ENCODE measurements around the gene MRS2. TPM values are rescaled to one million over a fixed set of nuclear protein-coding genes. Genes with fewer than 3 reads are reported as not detected.

MRS2 gene
- total RNA-seq, 2 donors from 2014 or later: 11.7 to 23.1 TPM

- Histone ChIP-seq H3K36me3 (replicated peaks in 1 of 2; ENCODE audit: insufficient read depth in 1 of 2, low read depth in 2 of 2) (peaks cover 0 to 42% of the 10 kb centered on the region in 2 donors), H3K4me1 (no peaks in the 10 kb centered on the region), H3K27ac (no peak overlapping the region), H3K4me3 (no peak overlapping the region), H3K9me3 (no peaks in the 10 kb centered on the region), H3K27me3 (no peaks in the 10 kb centered on the region)
- intact Hi-C loops (cut with DNase I): no loop called here
- no peak for TF ChIP-seq CTCF (IDR thresholded peaks at IDR 0.05)
- no peak for TF ChIP-seq POLR2A (IDR thresholded peaks at IDR 0.05)
- WGBS, 2 donors: 94 to 97% methylated on average over 4 of the region's 4 CpGs
- ATAC-seq (no peak), DNase-seq (no peak)
These were observed 13.0 kb downstream of the MRS2 start for GRCh38 chr6:24415753-24416152.

GRCh38 chr6:24419526-24419925, 16.8 kb downstream of the MRS2 start:
- intact Hi-C loops (cut with DNase I): no loop called here

GRCh38 chr6:24425091-24425490, 22.4 kb downstream of the MRS2 start:
- TF ChIP-seq POLR2A (IDR thresholded peaks at IDR 0.05) (no peak), CTCF (IDR thresholded peaks at IDR 0.05) (no peak)
- no peak overlapping the region for H3K4me3 ChIP-seq
- no peak for DNase-seq
- no peak overlapping the region for H3K27ac ChIP-seq
- no peaks in the 10 kb centered on the region for H3K9me3 ChIP-seq
- intact Hi-C loops (cut with DNase I): no loop called here
- H3K4me1 ChIP-seq: no peaks in the 10 kb centered on the region
- no peak for ATAC-seq
- H3K27me3 ChIP-seq: no peaks in the 10 kb centered on the region
- WGBS, 2 donors: 77% methylated on average over 2 of the region's 2 CpGs
- peaks cover 4 to 19% of the 10 kb centered on the region in 2 donors for H3K36me3 ChIP-seq (replicated peaks in 1 of 2; ENCODE audit: insufficient read depth in 1 of 2, low read depth in 2 of 2)

More at GRCh38 chr6:24419526-24419925, 16.8 kb downstream of the MRS2 start:
- no peak for ATAC-seq
- Histone ChIP-seq H3K36me3 (replicated peaks in 1 of 2; ENCODE audit: insufficient read depth in 1 of 2, low read depth in 2 of 2) (peaks cover 4 to 47% of the 10 kb centered on the region in 2 donors), H3K4me3 (no peak overlapping the region), H3K4me1 (no peaks in the 10 kb centered on the region), H3K9me3 (no peaks in the 10 kb centered on the region), H3K27me3 (no peaks in the 10 kb centered on the region), H3K27ac (no peak overlapping the region)
- DNase-seq: no peak
- TF ChIP-seq POLR2A (IDR thresholded peaks at IDR 0.05): no peak
- no peak for TF ChIP-seq CTCF (IDR thresholded peaks at IDR 0.05)

GRCh38 chr6:24426729-24427446, 24.2 kb downstream of the MRS2 start:
- no peak for ATAC-seq
- intact Hi-C loops (cut with DNase I): no loop called here

More at GRCh38 chr6:24426729-24427446, 24.2 kb downstream of the MRS2 start:
- H3K27ac ChIP-seq: no peak overlapping the region
- DNase-seq: no peak
- H3K36me3 ChIP-seq (replicated peaks in 1 of 2; ENCODE audit: insufficient read depth in 1 of 2, low read depth in 2 of 2): peaks cover 4 to 15% of the 10 kb centered on the region in 2 donors
- no peaks in the 10 kb centered on the region for H3K27me3 ChIP-seq
- no peak for TF ChIP-seq CTCF (IDR thresholded peaks at IDR 0.05)
- TF ChIP-seq POLR2A (IDR thresholded peaks at IDR 0.05): no peak
- H3K9me3 ChIP-seq: no peaks in the 10 kb centered on the region
- WGBS, 2 donors: 85 to 89% methylated on average over 10 of the region's 10 CpGs
- H3K4me1 ChIP-seq: no peaks in the 10 kb centered on the region
- H3K4me3 ChIP-seq: no peak overlapping the region
